HG02884 (cell line): ENCODE data around the gene NFKBIZ.
"Not testable (repeated sequence)": the region's sequence is repeated elsewhere in the genome, so short reads cannot be mapped to it uniquely, and the experiment has no call there.

Source experiments
- ATAC-seq: cut with Tn5 transposase; IDR thresholded peaks from one replicate; pipeline ENCODE4 v1.9.1; 2021; ENCODE audit warnings: mild to moderate bottlenecking, moderate library complexity; ENCODE audit not compliant: unreplicated experiment

The NFKBIZ gene

GRCh38 chr3:101868534-101869464 lies 19.5 kb downstream of the NFKBIZ start:
- ATAC-seq: no peak

- no peak for ATAC-seq
Measured at GRCh38 chr3:101870138-101870537, 20.8 kb downstream of the NFKBIZ start.

- ATAC-seq: no peak
Measured at GRCh38 chr3:101873619-101874018, 24.3 kb downstream of the NFKBIZ start.

GRCh38 chr3:101876142-101876541 lies 26.8 kb downstream of the NFKBIZ start:
- ATAC-seq: no peak

- no peak for ATAC-seq
Measured at GRCh38 chr3:101878589-101878988, 29.3 kb downstream of the NFKBIZ start.

GRCh38 chr3:101879102-101879501 lies 29.8 kb downstream of the NFKBIZ start:
- ATAC-seq: no peak

- no peak for ATAC-seq
Measured at GRCh38 chr3:101879623-101880284, 30.4 kb downstream of the NFKBIZ start.

- no peak for ATAC-seq
Measured at GRCh38 chr3:101884776-101885175, 35.5 kb downstream of the NFKBIZ start.

GRCh38 chr3:101885584-101885983 lies 36.3 kb downstream of the NFKBIZ start:
- not testable (repeated sequence) for ATAC-seq

GRCh38 chr3:101886626-101887025 lies 37.3 kb downstream of the NFKBIZ start:
- ATAC-seq: no peak

GRCh38 chr3:101888653-101889052 lies 39.3 kb downstream of the NFKBIZ start:
- no peak for ATAC-seq

- peak; percentile 83 for ATAC-seq
Measured at GRCh38 chr3:101890716-101891115, 41.4 kb downstream of the NFKBIZ start.

GRCh38 chr3:101892648-101893047 lies 43.3 kb downstream of the NFKBIZ start:
- no peak for ATAC-seq

GRCh38 chr3:101896083-101896757 lies 46.9 kb downstream of the NFKBIZ start:
- ATAC-seq: no peak

GRCh38 chr3:101897013-101897412 lies 47.7 kb downstream of the NFKBIZ start:
- no peak for ATAC-seq

GRCh38 chr3:101898039-101898438 lies 48.7 kb downstream of the NFKBIZ start:
- no peak for ATAC-seq

GRCh38 chr3:101898752-101899169 lies 49.4 kb downstream of the NFKBIZ start:
- ATAC-seq: peak; percentile 83

- no peak for ATAC-seq
Measured at GRCh38 chr3:101900316-101900715, 51.0 kb downstream of the NFKBIZ start.

- ATAC-seq: no peak
Measured at GRCh38 chr3:101900736-101901135, 51.4 kb downstream of the NFKBIZ start.

- peak; percentile 36 for ATAC-seq
Measured at GRCh38 chr3:101902041-101902440, 52.7 kb downstream of the NFKBIZ start.

GRCh38 chr3:101903451-101903871 lies 54.1 kb downstream of the NFKBIZ start:
- no peak for ATAC-seq
